Measurements from ENCODE around the gene SSR4. TPM values are rescaled to one million over a fixed set of nuclear protein-coding genes. Genes with fewer than 3 reads are reported as not detected.

The SSR4 gene
- total and polyA plus RNA-seq, 10 of the 15 experiments (the other 5 are each of a cell fraction or from before 2014, with no cell fraction given): 151 to 521 (median 310) TPM

GRCh38 chrX:153781428-153782047, 12.9 kb upstream of the SSR4 start (continued):
- no peak for TF ChIP-seq SUPT20H (IDR thresholded peaks at IDR 0.05; ENCODE audit: borderline replicate concordance, control insufficient read depth, low read depth, low read length)
- TF ChIP-seq RAD51 (IDR thresholded peaks at IDR 0.05): no peak
- TF ChIP-seq PAX8 (IDR thresholded peaks at IDR 0.05): no peak
- no peak for TF ChIP-seq E4F1 (IDR thresholded peaks at IDR 0.05; ENCODE audit: borderline replicate concordance, partially characterized antibody)
- TF ChIP-seq CHD1 (IDR thresholded peaks at IDR 0.05; ENCODE audit: low read depth, low read length): no peak
- TF ChIP-seq POU2F2 (IDR thresholded peaks at IDR 0.05; ENCODE audit: borderline replicate concordance, low read depth, low read length): no peak
- TF ChIP-seq HDAC6 (IDR thresholded peaks at IDR 0.05; ENCODE audit: unreplicated experiment): no peak

- H3K9me3 ChIP-seq (replicated peaks; ENCODE audit: control insufficient read depth, insufficient read depth, low read length): no peaks in the 10 kb centered on the region; the same call in 2 of the 3 replicates
- in situ Hi-C loops (cut with MboI): loop anchor here (10.0 kb wide), 1 partner anchor 48 kb away; no protein-coding TSS in a partner anchor
- ChIA-PET SMC1A (ENCODE audit: uncharacterized antibody, unreplicated experiment) (no interaction called here), POLR2A (no interaction called here), CTCF (no interaction called here), RAD21 (ENCODE audit: unreplicated experiment) (no interaction called here)
- WGBS (ENCODE audit: insufficient coverage, insufficient replicate concordance, low lambda C conversion rate, missing lambda C conversion rate): 48% methylated on average over 11 of the region's 11 CpGs
- FAIRE-seq (no peak), ATAC-seq (no peak), DNase-seq (ENCODE audit: low read depth, low spot score) (no peak)
- H3K9ac ChIP-seq (ENCODE audit: control insufficient read depth, insufficient read depth, low read length): no peak overlapping the region
- no TSS peak for BruUV-seq (replicated peaks)
- H3K4me3 ChIP-seq: no peak overlapping the region
- no peaks in the 10 kb centered on the region for H3K4me1 ChIP-seq (ENCODE audit: control insufficient read depth, insufficient read depth, low read length)
- H2AFZ ChIP-seq (ENCODE audit: control insufficient read depth, low read depth, low read length): no peak overlapping the region
- H4K20me1 ChIP-seq (ENCODE audit: control insufficient read depth, insufficient read depth): no peaks in the 10 kb centered on the region
- no peaks in the 10 kb centered on the region for H3K27me3 ChIP-seq (replicated peaks in 1 of 2; ENCODE audit: control insufficient read depth in 2 of 2, insufficient read depth in 2 of 2, low read length in 1 of 2)
- TF ChIP-seq NFIC (IDR thresholded peaks at IDR 0.05; ENCODE audit: low read depth, low read length) (no peak), FOXK2 (IDR thresholded peaks at IDR 0.05) (no peak), BHLHE40 (IDR thresholded peaks at IDR 0.05; ENCODE audit: borderline replicate concordance in 1 of 2, low read depth in 2 of 2, low read length in 1 of 2) (no peak), POU2F2 (IDR thresholded peaks at IDR 0.05; ENCODE audit: borderline replicate concordance, low read depth, low read length) (no peak), USF2 (IDR thresholded peaks at IDR 0.05; ENCODE audit: borderline replicate concordance, low read depth, low read length) (no peak), BCL11A (IDR thresholded peaks at IDR 0.05; ENCODE audit: low read depth, low read length) (no peak), PRDM15 (CRISPR knock-in tag; IDR thresholded peaks at IDR 0.05) (no peak)
- H3K4me2 ChIP-seq (ENCODE audit: control insufficient read depth, insufficient read depth): no peak overlapping the region
- peaks cover 0 to 3% of the 10 kb centered on the region in 2 experiments; a peak in 2 of 4 replicates for H3K36me3 ChIP-seq (ENCODE audit: control insufficient read depth in 2 of 2, insufficient read depth in 2 of 2, low read length in 1 of 2)
- no peaks in the 10 kb centered on the region for H3K79me2 ChIP-seq (ENCODE audit: control insufficient read depth, insufficient read depth, low read length)
- no peak overlapping the region for H3K27ac ChIP-seq (ENCODE audit: control insufficient read depth, insufficient read depth)
- intact Hi-C loops (cut with micrococcal nuclease; ENCODE audit: unreplicated experiment): no loop called here
Observed at GRCh38 chrX:153782313-153782712, 12.2 kb upstream of the SSR4 start.

Data from GM12878 (cell line).